ENCODE results near the gene USP30. TPM values are rescaled to one million over a fixed set of nuclear protein-coding genes. Genes with fewer than 3 reads are reported as not detected.
A peak's percentile ranks its signal among the peaks of the same experiment; 100 is the strongest.

Gene USP30
- total RNA-seq, 2 experiments from 2014 or later = 5.5 to 7.2 TPM

DNA sequence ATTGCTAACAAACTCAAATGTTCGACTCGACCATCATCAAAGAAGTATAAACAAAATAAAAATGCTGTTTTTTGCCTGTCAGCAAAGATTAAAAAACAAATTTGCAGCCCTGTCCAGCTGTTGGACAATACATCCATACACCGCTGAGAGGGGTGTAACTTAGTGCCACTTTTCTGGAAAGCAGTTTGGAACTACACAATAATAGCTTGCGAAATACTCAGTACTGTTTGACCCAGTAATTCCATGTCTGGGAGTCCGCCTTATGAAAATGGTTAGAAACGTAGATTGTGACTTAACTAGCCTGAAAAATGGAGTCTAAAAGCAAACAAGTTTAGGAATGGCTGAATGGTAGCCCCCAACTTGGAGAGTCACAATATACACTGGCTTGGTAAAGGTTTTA is 6.4 kb downstream of the USP30 start:
- Mint-ChIP-seq H3K4me3 (no peak overlapping the region), H3K9me3 (no peaks in the 10 kb centered on the region), H3K36me3 (ENCODE audit: low read depth) (peaks cover 2% of the 10 kb centered on the region), H3K27ac (no peak overlapping the region), H3K27me3 (no peaks in the 10 kb centered on the region), H3K4me1 (peaks cover 7% of the 10 kb centered on the region)
- no peak for DNase-seq
- POLR2A ChIA-PET = no interaction called here
- CTCF ChIA-PET = interaction anchor here (0.6 kb wide), 1 partner anchor 10 kb away, joined by 3 read pairs; no protein-coding TSS in a partner anchor

DNA sequence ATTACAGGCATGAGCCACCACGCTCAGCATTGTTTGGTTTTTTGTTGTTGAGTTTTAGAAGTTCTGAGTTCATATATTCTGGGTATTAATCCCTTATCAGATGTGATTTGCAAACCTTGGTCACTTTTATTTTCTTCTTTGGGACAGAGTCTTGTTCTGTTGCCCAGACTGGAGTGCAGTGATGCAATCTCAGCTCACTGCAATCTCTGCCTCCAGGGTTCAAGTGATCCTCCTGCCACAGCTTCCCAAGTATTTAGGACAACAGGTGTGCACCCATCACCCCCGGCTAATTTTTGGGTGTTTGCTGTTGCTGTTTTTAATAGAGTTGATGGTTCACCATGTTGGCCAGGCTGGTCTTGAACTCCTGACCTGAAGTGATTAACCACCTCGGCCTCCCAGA is 11.8 kb downstream of the USP30 start:
- H3K4me1 Mint-ChIP-seq = no peaks in the 10 kb centered on the region
- H3K27me3 Mint-ChIP-seq = no peaks in the 10 kb centered on the region
- DNase-seq = no peak
- no peaks in the 10 kb centered on the region for H3K36me3 Mint-ChIP-seq (ENCODE audit: low read depth)
- H3K9me3 Mint-ChIP-seq = no peaks in the 10 kb centered on the region
- H3K4me3 Mint-ChIP-seq = no peak overlapping the region
- CTCF ChIA-PET = no interaction called here
- H3K27ac Mint-ChIP-seq = no peak overlapping the region
- POLR2A ChIA-PET = interaction anchor here (0.6 kb wide), 1 partner anchor 110 kb away, joined by 3 read pairs; no protein-coding TSS in a partner anchor

DNA sequence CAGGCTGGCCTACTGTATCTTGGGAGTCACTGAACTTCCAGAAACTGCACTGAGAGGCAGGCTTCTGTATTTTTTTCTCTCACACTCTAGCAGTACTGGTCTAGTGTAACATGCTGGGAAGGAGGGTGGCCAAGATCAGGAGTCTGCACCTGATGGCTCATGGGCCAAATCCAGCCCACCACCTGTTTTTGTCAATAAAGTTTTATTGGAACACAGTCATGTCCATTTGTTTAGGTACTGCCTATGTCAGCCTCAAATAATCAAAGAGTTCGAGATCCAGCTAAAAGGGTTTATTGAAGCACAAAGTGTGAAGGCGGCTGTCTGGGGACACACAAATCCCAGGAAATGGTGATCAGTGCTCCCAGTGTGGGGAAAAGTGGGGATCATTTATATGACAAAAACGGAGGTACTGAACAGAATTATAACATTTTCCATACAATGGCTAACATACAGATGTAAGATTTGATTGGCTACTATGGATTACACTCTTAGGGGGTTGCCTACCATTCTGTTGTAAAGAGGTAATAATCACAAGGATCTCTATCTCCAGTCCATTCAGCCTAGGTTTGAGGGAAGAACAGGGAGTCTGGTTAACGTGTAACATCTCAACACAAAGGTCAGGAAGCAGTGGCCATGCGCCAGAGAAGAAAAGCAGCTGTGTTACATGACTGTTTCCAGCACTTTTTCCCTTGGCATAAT is 12.9 kb downstream of the USP30 start:
- Mint-ChIP-seq H3K36me3 (ENCODE audit: low read depth) (no peaks in the 10 kb centered on the region), H3K27me3 (no peaks in the 10 kb centered on the region), H3K9me3 (no peaks in the 10 kb centered on the region), H3K27ac (no peak overlapping the region), H3K4me3 (no peak overlapping the region), H3K4me1 (no peaks in the 10 kb centered on the region)
- DNase-seq = no peak
- POLR2A ChIA-PET = no interaction called here
- CTCF ChIA-PET = no interaction called here

DNA sequence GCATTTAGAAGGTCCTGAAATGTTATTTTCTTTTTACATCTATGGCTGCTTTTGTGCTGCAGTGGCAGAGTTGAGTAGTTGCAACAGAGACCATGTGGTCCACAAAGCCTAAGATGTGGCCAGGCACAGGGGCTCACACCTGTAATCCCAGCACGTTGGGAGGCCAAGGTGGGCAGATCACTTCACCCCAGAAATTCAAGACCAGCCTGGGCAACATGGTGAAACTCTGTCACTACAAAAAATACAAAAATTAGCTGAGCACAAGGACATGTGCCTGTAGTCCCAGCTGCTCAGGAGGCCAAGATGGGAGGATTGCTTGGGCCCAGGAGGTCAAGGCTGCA is 13.4 kb downstream of the USP30 start:
- DNase-seq = no peak
- Mint-ChIP-seq H3K4me3 (no peak overlapping the region), H3K4me1 (no peaks in the 10 kb centered on the region), H3K36me3 (ENCODE audit: low read depth) (no peaks in the 10 kb centered on the region), H3K27ac (no peak overlapping the region), H3K9me3 (no peaks in the 10 kb centered on the region), H3K27me3 (no peaks in the 10 kb centered on the region)
- CTCF ChIA-PET = interaction anchor here (0.6 to 0.8 kb wide), 2 partner anchors 27 to 105 kb away, joined by 3 to 4 read pairs; partner anchors contain the start of gene ALKBH2
- POLR2A ChIA-PET = no interaction called here

DNA sequence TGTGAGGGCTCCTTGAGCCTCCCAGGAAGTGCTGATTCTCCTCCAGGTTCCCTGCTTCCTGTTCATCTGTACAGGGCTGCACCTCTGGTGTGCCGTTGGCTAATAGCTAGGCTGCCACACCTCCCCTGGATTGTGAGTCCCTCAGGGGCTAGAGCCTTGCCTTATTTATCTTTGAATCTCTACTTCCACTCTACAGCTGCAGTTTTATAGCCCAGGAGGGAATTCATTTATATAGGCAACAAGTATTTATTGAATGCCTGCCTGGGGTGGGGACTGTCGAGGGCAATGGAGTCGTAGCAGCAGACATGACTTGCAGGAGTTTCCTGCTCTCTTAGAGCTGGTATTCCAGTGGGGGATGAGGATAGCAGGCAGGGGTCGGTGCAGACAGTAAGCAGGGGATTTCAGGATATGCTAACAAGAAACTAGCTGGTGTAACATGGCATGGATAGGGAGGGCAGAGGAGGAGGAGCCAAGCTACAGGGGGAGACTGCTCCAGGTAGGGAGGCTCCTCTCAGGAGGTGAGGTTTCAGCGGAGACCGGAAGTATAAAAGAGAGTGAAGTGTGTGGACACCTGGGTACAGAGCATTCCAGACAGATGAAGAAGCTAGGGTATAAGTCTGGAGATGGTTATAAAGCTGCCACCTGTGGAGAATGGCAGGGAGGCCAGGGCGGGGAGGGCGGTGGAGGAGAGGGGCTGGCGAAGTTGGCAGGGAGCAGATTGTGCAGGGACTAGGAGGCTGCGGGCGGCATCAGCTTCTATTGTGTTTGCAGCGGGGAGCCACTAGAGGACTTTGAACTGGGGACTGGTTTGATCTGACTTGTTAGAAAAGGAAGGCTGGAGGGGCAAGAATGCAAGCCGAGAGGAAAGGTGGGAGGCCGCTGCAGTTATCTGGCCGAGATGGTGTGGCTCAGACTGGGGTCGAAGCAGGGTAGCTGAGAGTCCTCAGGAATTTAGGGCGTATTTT is 17.2 kb downstream of the USP30 start:
- no peak for DNase-seq
- no peaks in the 10 kb centered on the region for H3K27me3 Mint-ChIP-seq
- no peaks in the 10 kb centered on the region for H3K4me1 Mint-ChIP-seq
- H3K9me3 Mint-ChIP-seq = no peaks in the 10 kb centered on the region
- CTCF ChIA-PET = interaction anchor here (1.3 to 1.4 kb wide), 2 partner anchors 19 to 23 kb away, joined by 5 to 6 read pairs; partner anchors contain the start of gene ALKBH2
- H3K4me3 Mint-ChIP-seq = no peak overlapping the region
- peaks cover 4% of the 10 kb centered on the region for H3K36me3 Mint-ChIP-seq (ENCODE audit: low read depth)
- POLR2A ChIA-PET = no interaction called here
- H3K27ac Mint-ChIP-seq = no peak overlapping the region

DNA sequence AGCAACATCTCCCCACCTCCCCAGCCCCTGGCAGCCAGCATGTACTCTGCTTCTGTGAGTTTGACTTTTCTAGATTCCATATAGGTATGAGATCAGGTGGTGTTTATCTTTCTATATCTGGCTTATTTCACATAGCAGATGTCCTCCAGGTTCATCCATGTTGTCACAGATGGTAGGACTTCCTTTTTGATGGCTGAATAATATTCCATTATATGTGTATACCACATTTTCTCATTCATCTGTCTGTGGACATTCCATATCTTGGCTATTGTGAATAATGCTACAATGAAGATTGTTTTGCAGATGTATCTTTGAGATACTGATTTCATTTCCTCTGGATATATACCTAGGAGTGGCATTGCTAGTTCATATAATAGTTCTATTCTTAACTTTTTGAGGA is 22.5 kb downstream of the USP30 start:
- POLR2A ChIA-PET = no interaction called here

DNA sequence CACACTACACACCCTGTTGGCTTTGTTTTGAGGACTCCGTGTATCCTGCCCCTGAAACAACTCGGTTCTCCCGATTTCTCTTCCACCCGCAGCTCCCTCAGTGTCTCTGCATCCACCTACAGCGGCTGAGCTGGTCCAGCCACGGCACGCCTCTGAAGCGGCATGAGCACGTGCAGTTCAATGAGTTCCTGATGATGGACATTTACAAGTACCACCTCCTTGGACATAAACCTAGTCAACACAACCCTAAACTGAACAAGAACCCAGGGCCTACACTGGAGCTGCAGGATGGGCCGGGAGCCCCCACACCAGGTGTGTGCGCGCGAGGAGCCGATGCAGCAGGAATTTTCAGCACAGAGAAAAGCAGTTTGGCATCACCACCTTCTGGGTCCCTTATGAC is 30.4 kb downstream of the USP30 start:
- no peak for DNase-seq
- CTCF ChIA-PET = interaction anchor here (2.2 kb wide), 1 partner anchor 10 kb away, joined by 6 read pairs; the partner anchor contains the start of gene ALKBH2
- POLR2A ChIA-PET = interaction anchor here (0.6 kb wide), 1 partner anchor 1383 kb away, joined by 3 read pairs; no protein-coding TSS in a partner anchor
- no peak overlapping the region for H3K4me3 Mint-ChIP-seq
- H3K36me3 Mint-ChIP-seq (ENCODE audit: low read depth) = peaks cover 16% of the 10 kb centered on the region
- H3K27ac Mint-ChIP-seq = no peak overlapping the region
- peaks cover 3% of the 10 kb centered on the region for H3K9me3 Mint-ChIP-seq
- H3K4me1 Mint-ChIP-seq = no peaks in the 10 kb centered on the region
- no peaks in the 10 kb centered on the region for H3K27me3 Mint-ChIP-seq

More for the DNA sequence above, 22.5 kb downstream of the USP30 start:
- no peak overlapping the region for H3K4me3 Mint-ChIP-seq
- H3K27ac Mint-ChIP-seq = no peak overlapping the region
- H3K27me3 Mint-ChIP-seq = no peaks in the 10 kb centered on the region
- H3K36me3 Mint-ChIP-seq (ENCODE audit: low read depth) = peaks cover 21% of the 10 kb centered on the region
- no peaks in the 10 kb centered on the region for H3K4me1 Mint-ChIP-seq
- DNase-seq = no peak
- CTCF ChIA-PET = no interaction called here
- H3K9me3 Mint-ChIP-seq = peaks cover 10% of the 10 kb centered on the region

DNA sequence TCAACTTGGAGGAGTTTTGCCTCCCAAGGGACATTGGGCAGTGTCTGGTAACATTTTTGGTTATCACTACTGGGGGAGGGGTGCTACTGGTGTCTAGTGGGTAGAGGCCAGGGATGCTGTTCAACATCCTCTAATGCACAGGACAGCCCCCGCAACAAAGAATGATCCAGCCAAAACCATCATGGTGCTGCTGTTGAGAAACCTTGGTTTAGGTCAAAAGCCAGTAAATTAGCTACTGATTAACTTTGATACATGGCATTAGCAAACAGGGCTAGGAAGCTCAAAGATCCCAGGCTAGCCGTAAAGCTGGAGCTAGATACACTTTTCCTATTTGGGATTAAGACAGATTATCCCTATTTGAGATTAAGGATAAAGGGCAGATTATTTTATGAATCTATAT is 32.0 kb downstream of the USP30 start:
- DNase-seq = no peak
- Mint-ChIP-seq H3K4me3 (no peak overlapping the region), H3K4me1 (peaks cover 4% of the 10 kb centered on the region), H3K36me3 (ENCODE audit: low read depth) (peaks cover 15% of the 10 kb centered on the region), H3K27ac (no peak overlapping the region), H3K9me3 (no peaks in the 10 kb centered on the region), H3K27me3 (no peaks in the 10 kb centered on the region)
- CTCF ChIA-PET = interaction anchor here (1.0 kb wide), 1 partner anchor 9 kb away, joined by 3 read pairs; the partner anchor contains the start of gene ALKBH2
- POLR2A ChIA-PET = no interaction called here

DNA sequence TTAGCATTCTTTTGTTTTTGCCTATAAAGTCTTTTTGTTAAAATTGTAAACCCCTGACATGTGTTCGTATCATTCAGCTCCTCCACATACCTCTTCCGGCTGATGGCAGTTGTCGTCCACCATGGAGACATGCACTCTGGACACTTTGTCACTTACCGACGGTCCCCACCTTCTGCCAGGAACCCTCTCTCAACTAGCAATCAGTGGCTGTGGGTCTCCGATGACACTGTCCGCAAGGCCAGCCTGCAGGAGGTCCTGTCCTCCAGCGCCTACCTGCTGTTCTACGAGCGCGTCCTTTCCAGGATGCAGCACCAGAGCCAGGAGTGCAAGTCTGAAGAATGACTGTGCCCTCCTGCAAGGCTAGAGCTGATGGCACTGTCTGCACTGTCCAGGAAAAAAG is 33.2 kb downstream of the USP30 start:
- POLR2A ChIA-PET = no interaction called here
- no peak for DNase-seq
- peak overlapping the region; percentile 22 for H3K27ac Mint-ChIP-seq

DNA sequence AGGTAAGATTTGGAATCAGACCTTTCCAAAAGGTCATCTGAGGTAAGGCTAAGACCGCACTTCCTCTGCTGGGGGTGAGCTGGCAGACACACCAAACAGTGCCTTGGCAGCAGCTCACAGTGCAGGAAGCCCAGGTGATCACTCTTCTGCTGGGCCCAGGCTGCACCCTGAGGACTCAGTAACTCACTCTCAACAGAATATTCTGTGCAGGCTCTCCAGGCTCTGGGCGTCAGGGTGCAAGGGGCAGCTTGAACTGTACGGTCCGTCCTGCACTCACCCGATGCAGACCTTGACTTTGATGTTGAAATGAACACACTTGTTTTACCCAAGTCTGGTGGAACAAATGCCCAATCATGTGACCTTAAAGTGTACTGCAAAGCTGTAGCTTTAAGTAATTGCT is 34.9 kb downstream of the USP30 start:
- H3K27ac Mint-ChIP-seq = no peak overlapping the region

More for the DNA sequence above, 33.2 kb downstream of the USP30 start:
- Mint-ChIP-seq H3K27me3 (no peaks in the 10 kb centered on the region), H3K9me3 (no peaks in the 10 kb centered on the region), H3K4me3 (no peak overlapping the region), H3K36me3 (ENCODE audit: low read depth) (peaks cover 12% of the 10 kb centered on the region), H3K4me1 (peaks cover 4% of the 10 kb centered on the region)
- CTCF ChIA-PET = no interaction called here

DNA sequence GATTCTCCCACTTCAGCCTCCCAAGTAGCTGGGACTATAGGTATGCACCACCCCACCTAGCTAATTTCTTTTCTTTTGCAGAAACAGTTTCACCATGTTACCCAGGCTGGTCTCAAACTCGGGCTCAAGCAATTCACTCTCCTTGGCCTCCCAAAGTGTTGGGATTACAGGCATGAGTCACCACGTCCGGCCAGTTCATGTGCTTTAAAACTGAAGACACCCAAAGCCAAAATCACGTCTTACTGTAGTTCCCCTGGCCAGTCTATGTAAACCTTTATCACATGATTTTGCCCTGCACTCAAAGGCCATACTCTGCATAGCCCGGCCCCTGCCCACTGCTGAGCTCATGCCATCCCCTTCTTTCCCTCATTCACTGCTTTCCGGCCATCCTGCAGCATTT is 36.4 kb downstream of the USP30 start:
- H3K9me3 Mint-ChIP-seq = no peaks in the 10 kb centered on the region
- no peak overlapping the region for H3K27ac Mint-ChIP-seq
- POLR2A ChIA-PET = no interaction called here
- peaks cover 19% of the 10 kb centered on the region for H3K36me3 Mint-ChIP-seq (ENCODE audit: low read depth)
- peaks cover 33% of the 10 kb centered on the region for H3K4me1 Mint-ChIP-seq
- no peak for DNase-seq
- H3K27me3 Mint-ChIP-seq = no peaks in the 10 kb centered on the region
- CTCF ChIA-PET = interaction anchor here (1.3 kb wide), 1 partner anchor 19 kb away, joined by 6 read pairs; no protein-coding TSS in a partner anchor
- H3K4me3 Mint-ChIP-seq = no peak overlapping the region

More for the DNA sequence above, 34.9 kb downstream of the USP30 start:
- H3K36me3 Mint-ChIP-seq (ENCODE audit: low read depth) = peaks cover 18% of the 10 kb centered on the region
- no peak overlapping the region for H3K4me3 Mint-ChIP-seq
- H3K9me3 Mint-ChIP-seq = no peaks in the 10 kb centered on the region
- POLR2A ChIA-PET = no interaction called here
- no peaks in the 10 kb centered on the region for H3K27me3 Mint-ChIP-seq
- no peak for DNase-seq
- peaks cover 17% of the 10 kb centered on the region for H3K4me1 Mint-ChIP-seq
- CTCF ChIA-PET = interaction anchor here (0.6 kb wide), 1 partner anchor 112 kb away, joined by 3 read pairs; no protein-coding TSS in a partner anchor

DNA sequence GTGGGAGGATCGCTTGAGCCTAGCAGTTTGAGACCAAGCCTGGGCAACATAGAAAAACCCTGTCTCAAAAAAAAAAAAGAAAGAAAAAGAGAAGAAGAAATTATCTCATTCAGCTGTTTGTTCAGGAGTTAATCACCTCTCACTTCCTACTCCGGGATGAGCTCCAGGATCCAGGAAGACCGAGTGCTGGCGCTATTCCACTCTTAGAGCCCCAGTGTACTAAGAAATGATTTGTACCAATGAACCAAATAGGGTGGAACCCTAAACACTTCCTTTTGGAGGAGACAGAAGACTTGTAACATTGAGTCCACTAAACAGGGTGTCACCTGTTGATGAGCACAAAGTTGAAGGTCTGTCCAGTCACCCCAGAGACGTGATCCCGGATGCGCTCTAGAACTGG is 37.3 kb downstream of the USP30 start:
- CTCF ChIA-PET = interaction anchor here (0.6 kb wide), 1 partner anchor 12 kb away, joined by 3 read pairs; no protein-coding TSS in a partner anchor
- POLR2A ChIA-PET = no interaction called here
- Mint-ChIP-seq H3K9me3 (no peaks in the 10 kb centered on the region), H3K27me3 (no peaks in the 10 kb centered on the region), H3K4me3 (no peak overlapping the region), H3K36me3 (ENCODE audit: low read depth) (peaks cover 19% of the 10 kb centered on the region), H3K4me1 (peaks cover 37% of the 10 kb centered on the region), H3K27ac (peak overlapping the region; percentile 36)
- DNase-seq = no peak
